ENCODE data around the gene SRRM3. TPM values are rescaled to one million over a fixed set of nuclear protein-coding genes. Genes with fewer than 3 reads are reported as not detected.
"Not testable (repeated sequence)": the region's sequence is repeated elsewhere in the genome, so short reads cannot be mapped to it uniquely, and the experiment has no call there.

The SRRM3 gene
- total RNA-seq, 1 donor from 2014 or later: 6.7 TPM

DNA sequence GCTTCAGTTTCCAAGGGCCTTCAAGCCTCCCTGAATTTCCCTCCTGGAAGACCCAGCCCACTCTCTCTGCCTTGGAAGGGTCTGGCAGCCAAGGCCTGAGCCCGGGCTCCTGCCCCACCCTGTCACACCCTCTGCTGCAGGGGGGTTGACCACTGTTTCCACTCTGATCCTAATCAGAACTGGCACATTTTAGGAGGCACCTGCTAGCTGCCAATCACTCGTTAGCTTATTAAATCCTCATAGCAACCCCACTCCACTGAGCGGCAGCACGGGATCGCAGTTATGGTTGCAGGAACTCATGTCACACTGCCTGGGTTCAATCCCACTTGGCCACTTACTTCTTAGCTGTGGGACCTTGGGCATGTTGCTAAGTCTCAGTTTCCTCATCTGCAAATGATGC, 113.7 kb downstream of the SRRM3 start:
- no peak for DNase-seq

DNA sequence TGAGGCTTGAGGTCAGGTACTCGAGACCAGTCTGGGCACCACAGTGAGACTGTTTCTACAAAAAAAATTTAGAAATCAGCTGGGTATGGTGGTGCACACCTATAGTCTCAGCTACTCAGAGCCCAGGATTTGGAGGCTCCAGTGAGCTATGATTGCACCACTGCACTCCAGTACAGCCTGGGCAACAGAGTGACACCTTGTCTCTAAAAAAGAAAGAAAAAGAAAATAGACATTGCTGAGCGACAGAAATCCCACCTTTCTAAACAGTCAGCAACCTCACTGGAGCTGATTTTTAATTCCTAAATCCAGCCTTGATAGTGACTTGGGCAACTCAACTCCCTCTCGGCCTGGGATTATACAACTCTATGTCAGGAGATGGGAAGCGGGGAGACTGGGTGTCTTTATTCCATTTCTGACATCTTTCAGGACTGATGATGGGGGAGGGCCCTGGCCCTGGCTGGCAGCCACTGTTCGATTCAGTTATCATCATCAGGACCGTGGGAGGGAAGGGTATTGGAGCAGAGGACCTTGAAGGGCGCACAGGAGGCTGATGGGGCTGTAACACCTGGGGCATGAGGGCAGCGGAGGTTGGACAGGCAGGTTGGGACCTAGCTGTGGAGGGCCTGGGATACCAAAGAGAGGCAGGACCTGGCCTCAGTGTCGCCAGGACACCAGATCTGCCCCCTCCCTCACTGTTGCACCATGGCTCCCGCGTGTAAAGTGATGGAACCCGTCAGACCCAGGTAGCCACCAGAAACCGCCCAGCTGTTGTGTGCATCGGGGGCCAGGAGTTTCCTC, 115.5 kb downstream of the SRRM3 start:
- DNase-seq: no peak

DNA sequence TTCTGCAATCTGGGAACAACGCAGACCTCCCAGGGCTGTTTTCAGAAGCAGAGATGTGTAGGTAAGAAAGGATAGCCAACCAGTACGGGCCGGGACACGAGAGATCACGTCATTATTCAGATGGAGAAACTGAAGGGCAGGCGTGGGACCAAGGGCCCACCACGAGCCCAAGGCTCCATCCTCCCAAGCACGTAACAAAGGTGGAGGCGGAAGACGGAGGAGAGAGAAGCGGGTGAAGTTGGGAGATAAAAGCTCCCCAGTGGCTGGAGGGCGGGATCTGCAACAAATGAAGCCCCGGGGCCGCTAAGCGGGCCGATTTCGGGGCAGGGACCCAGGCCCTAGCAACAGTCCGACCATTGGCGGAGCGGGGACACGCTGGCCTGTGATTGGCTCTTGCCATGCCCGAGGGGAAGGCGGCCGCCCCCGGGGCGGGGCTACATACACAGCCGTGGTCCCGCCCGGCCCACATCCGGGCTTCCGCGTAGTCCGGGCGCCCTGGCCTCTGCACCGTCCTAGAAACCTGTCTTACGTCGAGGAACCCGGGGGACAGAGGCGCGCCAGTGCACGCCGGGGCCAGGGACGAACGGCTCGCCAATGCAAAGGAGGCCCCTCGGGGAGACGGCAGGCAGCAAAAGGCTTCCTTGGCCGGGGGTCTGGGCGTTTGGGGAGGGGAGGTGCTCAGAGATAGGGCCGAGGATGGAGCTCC, 116.2 kb downstream of the SRRM3 start:
- peak; percentile 98 for DNase-seq

DNA sequence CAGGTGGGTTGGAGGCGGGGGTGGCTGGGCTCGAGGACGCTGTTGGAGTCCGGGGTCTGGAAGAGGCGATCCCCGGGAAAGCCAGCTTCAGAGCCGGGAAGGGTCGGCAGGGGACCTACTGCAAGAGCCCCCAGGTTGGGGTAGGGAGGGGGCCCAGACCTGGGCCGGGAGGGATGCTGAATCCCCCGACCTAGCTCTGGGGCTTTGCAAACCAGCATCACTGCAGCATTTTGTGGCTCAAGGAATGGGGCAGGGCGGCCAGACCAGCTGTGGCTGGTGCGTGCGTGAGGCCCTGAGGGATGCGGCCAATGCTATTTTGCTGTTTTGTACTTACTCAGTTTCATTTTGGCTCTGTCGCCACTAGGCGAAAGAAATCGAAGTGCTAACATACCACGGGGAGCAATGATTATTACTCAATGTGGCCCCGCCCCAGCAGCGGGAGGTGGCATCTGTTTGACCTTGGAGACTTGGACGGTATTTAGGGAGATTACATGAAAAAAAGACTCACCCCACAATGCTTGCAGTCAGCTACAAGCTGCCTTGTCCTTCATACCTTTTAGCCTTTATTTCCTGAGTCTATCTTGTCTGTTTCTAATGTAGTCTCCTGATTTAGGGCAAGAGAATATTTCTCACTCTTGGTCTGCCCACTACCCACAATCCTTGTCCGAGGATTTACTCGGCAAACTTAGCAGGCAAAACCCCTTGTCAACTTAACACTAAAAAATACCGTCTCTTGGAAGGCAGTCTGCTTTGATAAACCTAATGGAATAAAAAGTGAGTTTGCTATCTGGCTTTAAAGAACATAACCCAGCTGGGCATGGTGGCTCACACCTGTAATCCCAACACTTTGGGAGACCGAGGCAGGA, 117.0 kb downstream of the SRRM3 start:
- DNase-seq: peak; percentile 56

DNA sequence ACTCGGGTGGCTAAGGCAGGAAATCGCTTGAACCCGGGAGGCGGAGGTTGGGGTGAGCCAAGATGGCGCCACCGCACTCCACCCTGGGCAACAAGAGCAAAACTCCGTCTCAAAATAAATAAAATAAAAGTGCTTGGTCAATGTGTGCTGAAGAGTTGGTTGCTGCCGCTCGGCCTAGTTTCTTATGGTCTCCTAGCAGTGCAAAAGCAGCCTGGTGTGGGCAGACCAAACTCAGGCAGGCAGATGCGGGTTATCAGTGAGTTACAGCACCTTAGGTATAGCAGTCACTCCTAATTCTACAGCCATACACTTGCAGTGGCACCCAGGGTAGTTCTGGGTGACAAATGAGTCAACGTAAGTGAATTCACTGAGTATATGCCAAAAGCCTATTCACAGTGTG, 123.4 kb downstream of the SRRM3 start:
- no peak for DNase-seq

DNA sequence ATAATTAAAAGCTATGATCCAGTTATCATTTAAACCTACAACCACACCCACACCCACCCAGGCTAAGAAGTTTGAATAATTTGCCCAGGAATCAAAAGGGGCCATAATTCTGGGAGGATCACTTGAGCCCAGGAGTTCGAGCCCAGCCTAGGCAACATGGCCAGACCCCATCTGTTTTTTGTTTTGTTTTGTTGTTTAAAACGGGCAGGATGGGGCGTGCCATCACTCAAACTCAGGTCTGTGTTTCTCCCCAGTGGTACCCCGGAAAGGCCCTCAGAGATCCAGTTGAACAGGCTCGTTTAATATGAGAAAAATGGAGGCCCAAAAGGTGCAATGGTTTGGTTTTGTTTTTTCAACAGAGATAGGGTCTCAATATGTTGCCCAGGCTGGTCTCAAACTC, 124.1 kb downstream of the SRRM3 start:
- DNase-seq: no peak

DNA sequence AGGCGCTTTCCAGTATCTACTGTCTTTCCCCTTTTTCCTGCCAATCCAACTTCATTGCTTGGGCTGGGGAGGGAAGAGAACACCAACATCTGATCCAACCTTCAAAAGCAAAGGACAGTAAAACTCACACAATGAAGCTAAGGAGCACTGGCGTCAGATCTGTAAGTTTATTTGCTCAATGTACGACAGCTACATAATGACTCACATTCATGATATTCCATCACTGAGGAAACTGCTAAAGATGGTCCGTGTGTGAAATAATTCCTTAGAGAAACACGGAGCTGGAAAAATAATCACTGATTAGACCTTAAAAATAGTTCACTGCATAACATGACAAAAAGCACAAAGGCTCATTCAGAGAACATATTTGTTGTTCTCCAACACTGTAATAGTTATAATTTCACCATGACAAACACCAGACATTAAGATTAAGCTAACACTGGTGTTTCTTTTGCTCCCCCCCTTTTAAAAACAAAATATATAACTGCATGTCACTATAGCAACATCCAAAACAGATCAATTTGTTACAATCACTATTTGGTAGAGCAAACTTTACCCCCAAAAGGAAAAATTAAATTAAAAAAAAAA, 125.0 kb downstream of the SRRM3 start:
- DNase-seq: no peak

DNA sequence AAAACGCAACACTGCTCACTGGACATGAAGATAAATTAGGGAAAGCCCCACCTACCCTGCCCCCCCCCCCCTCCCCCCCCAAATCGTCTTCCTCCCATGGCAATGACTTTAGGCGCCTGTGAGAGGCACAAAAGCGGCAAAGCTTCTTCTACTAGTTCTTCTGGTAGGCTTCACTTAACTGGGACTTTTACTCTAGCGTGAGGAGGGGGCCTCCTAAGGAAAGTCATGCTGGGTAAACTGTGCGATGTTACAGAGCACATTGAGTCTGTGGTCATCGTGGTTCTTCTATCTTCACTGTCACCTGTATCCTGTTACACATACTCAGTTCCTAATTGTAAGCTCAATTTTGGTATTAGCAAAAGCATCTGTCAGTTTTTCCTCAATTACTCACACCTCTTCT, 125.9 kb downstream of the SRRM3 start:
- no peak for DNase-seq

DNA sequence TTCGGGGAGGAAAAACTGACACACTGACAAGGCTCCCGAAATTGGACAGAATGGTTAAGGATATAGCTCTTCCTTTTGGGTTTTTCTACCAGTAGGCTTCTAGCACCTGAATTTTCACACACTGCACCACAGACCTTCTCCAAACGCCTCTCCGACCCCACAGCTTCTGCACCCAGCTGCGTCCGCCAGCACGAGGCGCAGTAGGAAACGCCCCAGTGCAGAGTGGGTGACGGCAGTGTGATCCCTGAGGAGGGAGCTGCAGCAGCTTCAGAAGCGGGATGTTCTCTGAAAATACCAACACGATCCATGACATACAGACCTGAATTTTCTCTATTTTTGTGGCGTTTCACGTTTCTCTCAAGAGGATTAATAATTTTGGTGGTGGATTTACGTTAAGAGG, 126.7 kb downstream of the SRRM3 start:
- DNase-seq: no peak

DNA sequence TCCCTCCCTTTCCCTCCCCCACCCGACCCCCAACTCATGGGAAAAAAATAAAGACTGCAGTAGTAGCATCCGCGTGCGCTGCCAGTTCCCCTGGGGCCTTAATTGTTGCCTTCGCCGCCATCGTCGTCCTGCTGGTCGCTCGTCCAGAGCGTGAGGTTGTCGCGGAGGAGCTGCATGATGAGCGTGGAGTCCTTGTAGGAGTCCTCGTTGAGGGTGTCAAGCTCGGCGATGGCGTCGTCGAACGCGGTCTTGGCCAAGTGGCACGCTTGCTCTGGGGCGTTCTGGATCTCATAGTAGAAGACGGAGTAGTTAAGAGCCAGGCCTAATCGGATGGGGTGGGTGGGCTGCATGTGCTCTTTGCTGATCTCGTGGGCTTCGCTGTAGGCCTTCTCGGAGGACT, 127.8 kb downstream of the SRRM3 start:
- no peak for DNase-seq

DNA sequence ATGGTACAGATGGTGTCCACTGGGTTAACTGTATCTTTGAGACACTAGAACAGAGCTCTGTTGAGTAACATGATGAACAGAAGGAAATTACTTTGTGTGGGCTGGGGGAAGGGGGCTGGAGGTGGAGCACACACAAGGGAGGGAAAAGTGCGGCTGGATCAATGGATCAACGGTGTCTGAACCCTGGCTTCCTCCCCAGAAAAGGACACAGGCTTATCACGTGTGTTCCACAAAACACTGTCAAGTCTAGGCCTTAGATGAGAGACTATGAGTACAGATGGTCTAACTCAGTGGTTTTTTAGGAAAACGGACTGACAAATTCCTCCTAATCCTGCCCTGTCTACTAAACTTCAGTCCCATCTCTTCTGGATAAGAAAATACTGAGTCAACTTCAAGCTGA, 128.6 kb downstream of the SRRM3 start:
- no peak for DNase-seq

DNA sequence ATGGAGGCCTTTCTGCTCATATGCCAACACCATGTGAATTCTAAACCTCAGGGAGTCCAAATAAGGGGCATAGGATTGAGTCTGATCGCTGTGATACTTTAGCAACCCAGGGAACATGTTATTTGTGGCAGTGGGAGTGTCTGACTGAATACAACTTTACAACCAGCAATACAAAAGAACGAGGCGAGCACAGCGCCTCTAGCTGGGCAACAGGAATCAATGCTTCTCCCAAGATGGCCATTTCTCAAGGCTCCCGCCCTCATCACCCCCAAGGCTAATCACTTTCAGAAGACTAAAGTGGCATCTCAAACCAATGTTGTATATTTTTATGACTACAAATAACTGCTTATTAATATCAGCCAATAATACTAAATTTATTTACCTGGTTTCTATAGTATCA, 129.0 kb downstream of the SRRM3 start:
- no peak for DNase-seq

DNA sequence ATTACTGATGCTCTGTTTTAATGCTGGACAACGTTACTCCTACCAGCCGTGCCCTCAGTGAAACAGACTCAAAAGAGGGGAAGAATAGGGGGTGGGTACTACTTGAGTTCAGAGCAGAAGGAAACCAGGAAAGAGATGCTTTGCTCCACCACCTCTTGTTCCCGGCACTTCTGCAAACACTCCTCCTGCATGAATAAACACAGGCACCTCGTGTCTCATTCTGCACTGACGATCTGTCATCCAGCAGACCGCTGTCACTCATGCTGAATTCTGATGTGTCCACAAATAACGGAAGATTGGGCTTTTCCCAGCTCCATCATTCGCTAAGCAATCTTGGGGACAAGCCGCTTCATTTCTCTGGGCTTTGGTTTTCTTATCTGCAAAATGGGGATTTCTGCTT, 130.4 kb downstream of the SRRM3 start:
- no peak for DNase-seq

DNA sequence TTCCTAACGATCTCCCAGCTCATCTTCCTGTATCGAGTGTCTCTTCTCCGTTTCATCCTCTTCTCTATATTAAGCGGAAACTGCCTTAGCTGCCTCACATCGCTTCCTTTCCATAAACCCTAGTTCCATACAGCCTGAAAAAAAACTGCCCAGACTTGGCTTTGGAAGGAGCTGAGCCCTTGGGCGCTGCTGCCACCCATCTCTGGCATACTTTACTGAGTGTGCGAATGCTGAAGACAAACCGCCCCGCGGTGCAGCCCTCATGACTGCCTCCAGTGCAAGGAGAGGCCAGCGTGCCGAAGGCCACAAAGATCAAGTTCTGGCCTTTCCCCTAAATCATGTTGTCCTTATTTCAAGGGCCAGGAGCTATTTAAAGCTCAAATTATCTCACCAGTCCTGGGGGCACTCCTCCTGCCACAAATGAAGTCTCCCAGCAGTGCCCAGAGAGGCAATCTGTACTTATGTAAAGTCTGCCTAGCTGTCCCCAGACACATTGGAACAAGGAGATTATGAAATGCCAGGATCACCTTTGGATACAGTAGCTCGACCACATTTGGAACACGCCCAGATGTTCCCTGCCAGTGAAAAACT, 131.9 kb downstream of the SRRM3 start:
- no peak for DNase-seq

DNA sequence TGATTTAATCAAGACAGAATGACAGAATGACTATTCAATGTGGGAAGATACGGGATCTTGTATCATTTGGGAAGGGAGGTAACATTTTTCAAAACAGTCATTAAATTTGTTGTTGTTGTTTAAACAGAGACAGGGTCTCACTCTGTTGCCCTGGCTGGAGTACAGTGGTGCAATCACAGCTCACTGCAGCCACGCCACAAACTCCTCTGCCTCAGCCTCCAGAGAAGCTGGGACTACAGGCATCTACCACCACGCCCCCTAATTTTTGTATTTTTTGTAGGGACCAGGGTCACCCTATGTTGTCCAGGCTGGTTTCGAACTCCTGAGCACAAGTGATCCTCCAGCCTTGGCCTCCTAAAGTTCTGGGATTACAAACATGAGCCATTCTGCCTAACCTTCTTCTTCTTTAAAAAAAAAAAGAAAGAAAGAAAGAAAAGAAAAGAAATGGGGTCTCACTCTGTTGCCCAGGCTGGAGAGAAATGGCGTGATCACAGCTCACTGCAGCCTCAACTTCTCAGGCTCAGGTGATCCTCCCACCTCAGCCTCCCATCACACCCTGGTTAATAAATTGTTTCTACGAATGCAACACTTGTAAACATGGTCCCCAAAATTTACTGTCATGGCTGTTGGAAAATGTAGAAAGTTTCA, 132.7 kb downstream of the SRRM3 start:
- DNase-seq: no peak

DNA sequence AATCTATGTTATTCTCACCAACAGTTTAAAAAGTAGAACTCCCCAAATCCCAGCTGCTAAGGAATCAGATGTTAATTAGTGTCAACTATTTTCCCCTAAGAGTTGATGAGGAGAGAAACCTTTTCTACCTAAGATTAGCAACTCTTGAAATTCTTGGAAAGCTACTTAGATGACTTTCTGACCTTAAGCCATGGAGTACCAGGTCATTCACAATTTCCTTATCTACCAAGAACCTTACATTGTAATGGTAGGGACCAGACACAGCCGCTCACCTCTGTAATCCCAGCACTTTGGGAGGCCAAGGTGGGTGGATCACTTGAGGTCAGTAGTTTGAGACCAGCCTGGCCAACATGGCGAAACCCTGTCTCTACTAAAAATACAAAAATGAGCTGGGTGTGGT, 133.7 kb downstream of the SRRM3 start:
- not testable (repeated sequence) for DNase-seq

DNA sequence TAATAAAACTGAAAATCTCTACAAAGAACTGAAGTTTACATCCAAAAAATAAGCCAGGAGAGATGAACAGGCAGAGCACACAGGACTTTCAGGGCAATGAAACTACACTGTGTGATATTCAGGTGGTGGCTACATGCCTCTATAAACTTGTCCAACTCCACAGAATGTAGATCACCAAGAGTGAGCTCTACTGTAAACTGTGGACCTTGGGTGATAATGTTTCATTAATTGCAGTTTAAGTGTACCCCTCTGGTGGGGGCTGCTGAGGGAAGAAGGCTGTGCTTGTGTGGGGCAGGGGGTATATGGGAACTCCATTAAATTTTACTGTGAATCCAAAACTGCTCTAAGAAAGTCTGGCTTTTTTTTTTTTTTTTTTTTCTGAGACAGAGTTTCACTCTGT, 134.4 kb downstream of the SRRM3 start:
- DNase-seq: no peak

Measured in occipital lobe (tissue), 2 donors.